Measurements from ENCODE around the gene MAST4.

MAST4 gene

DNA sequence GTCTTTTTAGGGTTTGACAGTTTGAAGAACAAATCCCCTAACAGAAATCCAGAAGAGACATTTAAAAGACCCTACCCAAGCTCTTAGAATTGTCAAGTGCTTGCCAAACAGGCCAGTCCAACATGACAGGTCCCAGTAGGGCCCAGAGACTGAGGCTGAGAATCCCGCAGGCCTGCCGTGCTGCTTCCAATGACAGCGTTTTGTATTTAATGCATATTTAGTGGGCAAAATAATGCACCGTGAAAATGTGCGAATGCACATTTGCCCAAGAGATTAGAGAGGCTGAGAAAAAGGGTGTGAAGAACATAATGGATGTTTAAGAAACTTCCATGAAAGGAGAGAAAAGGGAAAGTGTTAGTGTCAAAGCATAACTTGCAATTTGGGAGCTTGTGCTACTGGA is 542.8 kb downstream of the MAST4 start:
- no peak overlapping the region for H3K4me2 ChIP-seq (ENCODE audit: low read length)
- no peaks in the 10 kb centered on the region for H3K4me1 ChIP-seq (ENCODE audit: low read length)
- H3K36me3 ChIP-seq (replicated peaks; ENCODE audit: low read depth, low read length): no peaks in the 10 kb centered on the region
- H3K9ac ChIP-seq (ENCODE audit: low read length): no peak overlapping the region
- no peak overlapping the region for H2AFZ ChIP-seq (ENCODE audit: low read depth, low read length)
- H3K27me3 ChIP-seq (ENCODE audit: low read depth, low read length): no peaks in the 10 kb centered on the region
- H3K9me3 ChIP-seq (ENCODE audit: insufficient read depth, low read length): no peaks in the 10 kb centered on the region
- H4K20me1 ChIP-seq (ENCODE audit: insufficient read depth, low read length): no peaks in the 10 kb centered on the region
- no peaks in the 10 kb centered on the region for H3K79me2 ChIP-seq (ENCODE audit: low read length)
- no peak for TF ChIP-seq CTCF (IDR thresholded peaks at IDR 0.05; ENCODE audit: low read depth, low read length)
- no peak for TF ChIP-seq EZH2phosphoT487 (IDR thresholded peaks at IDR 0.05; ENCODE audit: low read depth)
- no peak overlapping the region for H3K27ac ChIP-seq (ENCODE audit: low read length)
- no peak overlapping the region for H3K4me3 ChIP-seq (ENCODE audit: low read length)

DNA sequence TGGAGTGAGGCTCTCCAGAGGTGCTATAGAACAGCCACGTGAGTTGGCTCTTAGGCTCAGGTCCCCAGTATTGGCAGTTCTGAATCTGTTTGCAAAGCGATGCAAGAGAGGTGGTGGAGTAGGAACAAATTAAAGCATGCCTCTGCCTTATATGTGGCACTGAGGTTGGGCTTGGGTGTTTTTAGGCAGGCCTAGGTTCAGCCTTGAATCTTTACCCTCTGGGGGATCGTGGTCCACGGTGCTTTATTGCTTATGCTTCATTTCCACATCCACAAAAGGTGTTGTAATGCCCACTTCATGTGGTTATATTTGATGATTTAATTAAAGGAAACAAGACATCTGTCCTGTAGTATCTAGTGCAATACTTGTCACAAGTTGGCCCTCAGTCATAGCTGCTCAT is 544.2 kb downstream of the MAST4 start:
- Histone ChIP-seq H3K9ac (ENCODE audit: low read length) (no peak overlapping the region), H4K20me1 (ENCODE audit: insufficient read depth, low read length) (no peaks in the 10 kb centered on the region), H3K4me1 (ENCODE audit: low read length) (no peaks in the 10 kb centered on the region), H3K79me2 (ENCODE audit: low read length) (no peaks in the 10 kb centered on the region), H2AFZ (ENCODE audit: low read depth, low read length) (no peak overlapping the region), H3K4me3 (ENCODE audit: low read length) (no peak overlapping the region), H3K4me2 (ENCODE audit: low read length) (no peak overlapping the region), H3K9me3 (ENCODE audit: insufficient read depth, low read length) (no peaks in the 10 kb centered on the region), H3K36me3 (replicated peaks; ENCODE audit: low read depth, low read length) (no peaks in the 10 kb centered on the region), H3K27ac (ENCODE audit: low read length) (no peak overlapping the region), H3K27me3 (ENCODE audit: low read depth, low read length) (no peaks in the 10 kb centered on the region)
- TF ChIP-seq CTCF (IDR thresholded peaks at IDR 0.05; ENCODE audit: low read depth, low read length): no peak
- TF ChIP-seq EZH2phosphoT487 (IDR thresholded peaks at IDR 0.05; ENCODE audit: low read depth): no peak

- Histone ChIP-seq H3K27me3 (ENCODE audit: low read depth, low read length) (no peaks in the 10 kb centered on the region), H3K79me2 (ENCODE audit: low read length) (no peaks in the 10 kb centered on the region), H3K4me1 (ENCODE audit: low read length) (no peaks in the 10 kb centered on the region), H3K4me2 (ENCODE audit: low read length) (no peak overlapping the region), H3K27ac (ENCODE audit: low read length) (no peak overlapping the region), H3K9me3 (ENCODE audit: insufficient read depth, low read length) (no peaks in the 10 kb centered on the region), H3K9ac (ENCODE audit: low read length) (no peak overlapping the region), H3K4me3 (ENCODE audit: low read length) (no peak overlapping the region), H4K20me1 (ENCODE audit: insufficient read depth, low read length) (no peaks in the 10 kb centered on the region), H3K36me3 (replicated peaks; ENCODE audit: low read depth, low read length) (no peaks in the 10 kb centered on the region), H2AFZ (ENCODE audit: low read depth, low read length) (no peak overlapping the region)
- no peak for TF ChIP-seq EZH2phosphoT487 (IDR thresholded peaks at IDR 0.05; ENCODE audit: low read depth)
Observed at GRCh38 chr5:67141644-67142043, 545.5 kb downstream of the MAST4 start.

DNA sequence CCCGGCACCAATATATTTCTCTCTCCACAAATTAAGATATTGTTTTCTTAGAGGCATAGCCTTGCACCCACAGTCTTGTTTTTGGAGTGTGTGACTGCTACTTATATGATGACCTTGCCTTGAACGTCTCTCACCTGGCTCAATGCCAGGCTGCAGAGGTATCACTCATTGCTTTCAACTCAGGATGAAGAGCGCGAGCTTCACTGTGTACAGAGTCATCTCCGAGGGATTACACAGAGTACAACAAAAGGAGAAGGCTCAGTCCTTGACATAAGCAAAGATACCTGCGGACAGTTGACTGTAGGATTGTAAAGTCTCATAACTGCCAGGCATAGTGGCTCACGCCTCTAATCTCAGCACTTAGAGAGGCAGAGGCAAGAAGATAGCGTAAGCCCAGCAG is 546.6 kb downstream of the MAST4 start:
- Histone ChIP-seq H3K27me3 (ENCODE audit: low read depth, low read length) (no peaks in the 10 kb centered on the region), H3K9me3 (ENCODE audit: insufficient read depth, low read length) (no peaks in the 10 kb centered on the region), H3K27ac (ENCODE audit: low read length) (no peak overlapping the region), H3K36me3 (replicated peaks; ENCODE audit: low read depth, low read length) (no peaks in the 10 kb centered on the region), H3K79me2 (ENCODE audit: low read length) (no peaks in the 10 kb centered on the region), H4K20me1 (ENCODE audit: insufficient read depth, low read length) (no peaks in the 10 kb centered on the region), H3K4me3 (ENCODE audit: low read length) (no peak overlapping the region), H3K9ac (ENCODE audit: low read length) (no peak overlapping the region), H3K4me2 (ENCODE audit: low read length) (no peak overlapping the region), H3K4me1 (ENCODE audit: low read length) (no peaks in the 10 kb centered on the region), H2AFZ (ENCODE audit: low read depth, low read length) (no peak overlapping the region)
- TF ChIP-seq CTCF (IDR thresholded peaks at IDR 0.05; ENCODE audit: low read depth, low read length): no peak

- TF ChIP-seq EZH2phosphoT487 (IDR thresholded peaks at IDR 0.05; ENCODE audit: low read depth) (no peak), CTCF (IDR thresholded peaks at IDR 0.05; ENCODE audit: low read depth, low read length) (no peak)
- Histone ChIP-seq H2AFZ (ENCODE audit: low read depth, low read length) (no peak overlapping the region), H3K4me1 (ENCODE audit: low read length) (no peaks in the 10 kb centered on the region)
Observed at GRCh38 chr5:67143549-67143948, 547.4 kb downstream of the MAST4 start.

More at GRCh38 chr5:67143549-67143948, 547.4 kb downstream of the MAST4 start:
- Histone ChIP-seq H3K9me3 (ENCODE audit: insufficient read depth, low read length) (no peaks in the 10 kb centered on the region), H3K27me3 (ENCODE audit: low read depth, low read length) (no peaks in the 10 kb centered on the region), H3K27ac (ENCODE audit: low read length) (no peak overlapping the region), H3K79me2 (ENCODE audit: low read length) (no peaks in the 10 kb centered on the region), H4K20me1 (ENCODE audit: insufficient read depth, low read length) (no peaks in the 10 kb centered on the region), H3K9ac (ENCODE audit: low read length) (no peak overlapping the region), H3K36me3 (replicated peaks; ENCODE audit: low read depth, low read length) (no peaks in the 10 kb centered on the region), H3K4me3 (ENCODE audit: low read length) (no peak overlapping the region), H3K4me2 (ENCODE audit: low read length) (no peak overlapping the region)

Data from OCI-LY3 (cell line).